GM06990 (cell line): ENCODE results near the gene GAS2L1.

Experiments used
- DNase-seq: peaks from one replicate; pipeline ENCODE4 v3.0.0-alpha.2; 2011; ENCODE audit not compliant: insufficient read length; ENCODE audit errors: extremely low read depth
- H3K27me3 ChIP-seq: replicated peaks from 2 replicates; pipeline ENCODE4 v1.6.0; 2011; ENCODE audit warnings: low read length; ENCODE audit not compliant: control insufficient read depth, insufficient read depth
- H3K36me3 ChIP-seq: 2 replicates; pipeline ENCODE4 v1.5.1; 2011; ENCODE audit warnings: low read length; ENCODE audit not compliant: control insufficient read depth, insufficient read depth
- H3K4me3 ChIP-seq: replicated peaks from 2 replicates; pipeline ENCODE4 v1.5.1; 2011; ENCODE audit warnings: low read depth, mild to moderate bottlenecking, control low read depth, low read length
- TF ChIP-seq, protein P1 (sequence below): IDR thresholded peaks from 2 replicates; pipeline ENCODE4 v1.5.1; 2011; ENCODE audit warnings: low read length, control low read depth, mild to moderate bottlenecking, inconsistent platforms; ENCODE audit not compliant: insufficient read depth, poor library complexity, severe bottlenecking

The GAS2L1 gene

DNA sequence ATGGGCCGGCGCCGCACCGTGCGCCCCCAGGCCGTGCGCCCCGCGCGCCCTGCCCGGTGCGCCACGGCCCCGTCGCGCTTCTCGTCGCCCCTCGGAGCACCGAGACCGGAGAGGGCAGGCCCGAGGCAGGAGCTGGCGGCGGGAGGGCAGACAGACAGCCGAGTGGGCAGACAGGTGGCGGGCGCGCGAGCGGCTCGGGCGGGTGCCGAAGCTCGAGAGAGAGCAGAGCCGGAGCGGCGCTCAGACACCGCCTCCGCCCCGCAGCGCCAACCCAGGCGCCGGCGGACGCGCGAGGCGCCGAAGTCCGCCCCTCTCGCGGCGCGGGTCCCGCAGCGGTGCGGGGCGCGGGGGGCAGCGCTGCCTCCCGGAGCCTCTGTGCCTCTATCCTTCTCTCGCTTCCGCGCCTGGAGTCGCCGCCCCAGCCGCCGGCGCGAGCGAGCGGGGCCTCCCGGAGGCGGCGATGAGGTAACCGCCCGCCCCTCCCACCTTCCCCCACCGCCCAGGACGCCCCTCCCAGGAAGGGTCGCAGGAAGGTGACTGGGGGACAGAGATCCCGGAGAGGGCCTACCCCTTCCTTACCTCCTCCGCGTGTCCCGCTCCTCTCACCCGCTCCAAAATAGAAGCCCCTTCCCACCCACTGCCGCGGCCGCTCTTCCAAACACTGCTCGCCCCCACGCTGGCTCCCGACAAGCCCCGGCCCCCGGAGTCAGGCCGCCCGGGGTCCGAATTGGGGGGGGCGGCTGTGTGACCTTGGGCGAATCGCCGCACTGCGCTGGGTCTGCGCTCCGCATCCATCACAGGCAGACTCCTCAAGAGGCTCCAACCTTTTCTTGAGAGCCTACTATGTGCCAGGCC is 9.1 kb downstream of the GAS2L1 start, which contains the start of gene RASL10A:
TSS of gene RASL10A (minus strand) at position 412 of the 855 bp plus-strand sequence. CDS start 451 bp downstream, outside the sequence.
- H3K27me3 ChIP-seq: peaks cover 1% of the 10 kb centered on the region
- H3K36me3 ChIP-seq: no peaks in the 10 kb centered on the region
- TF ChIP-seq, protein P1, sequence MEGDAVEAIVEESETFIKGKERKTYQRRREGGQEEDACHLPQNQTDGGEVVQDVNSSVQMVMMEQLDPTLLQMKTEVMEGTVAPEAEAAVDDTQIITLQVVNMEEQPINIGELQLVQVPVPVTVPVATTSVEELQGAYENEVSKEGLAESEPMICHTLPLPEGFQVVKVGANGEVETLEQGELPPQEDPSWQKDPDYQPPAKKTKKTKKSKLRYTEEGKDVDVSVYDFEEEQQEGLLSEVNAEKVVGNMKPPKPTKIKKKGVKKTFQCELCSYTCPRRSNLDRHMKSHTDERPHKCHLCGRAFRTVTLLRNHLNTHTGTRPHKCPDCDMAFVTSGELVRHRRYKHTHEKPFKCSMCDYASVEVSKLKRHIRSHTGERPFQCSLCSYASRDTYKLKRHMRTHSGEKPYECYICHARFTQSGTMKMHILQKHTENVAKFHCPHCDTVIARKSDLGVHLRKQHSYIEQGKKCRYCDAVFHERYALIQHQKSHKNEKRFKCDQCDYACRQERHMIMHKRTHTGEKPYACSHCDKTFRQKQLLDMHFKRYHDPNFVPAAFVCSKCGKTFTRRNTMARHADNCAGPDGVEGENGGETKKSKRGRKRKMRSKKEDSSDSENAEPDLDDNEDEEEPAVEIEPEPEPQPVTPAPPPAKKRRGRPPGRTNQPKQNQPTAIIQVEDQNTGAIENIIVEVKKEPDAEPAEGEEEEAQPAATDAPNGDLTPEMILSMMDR: no peak
- no peak within 1 kb of the TSS for H3K4me3 ChIP-seq
- DNase-seq: no peak

DNA sequence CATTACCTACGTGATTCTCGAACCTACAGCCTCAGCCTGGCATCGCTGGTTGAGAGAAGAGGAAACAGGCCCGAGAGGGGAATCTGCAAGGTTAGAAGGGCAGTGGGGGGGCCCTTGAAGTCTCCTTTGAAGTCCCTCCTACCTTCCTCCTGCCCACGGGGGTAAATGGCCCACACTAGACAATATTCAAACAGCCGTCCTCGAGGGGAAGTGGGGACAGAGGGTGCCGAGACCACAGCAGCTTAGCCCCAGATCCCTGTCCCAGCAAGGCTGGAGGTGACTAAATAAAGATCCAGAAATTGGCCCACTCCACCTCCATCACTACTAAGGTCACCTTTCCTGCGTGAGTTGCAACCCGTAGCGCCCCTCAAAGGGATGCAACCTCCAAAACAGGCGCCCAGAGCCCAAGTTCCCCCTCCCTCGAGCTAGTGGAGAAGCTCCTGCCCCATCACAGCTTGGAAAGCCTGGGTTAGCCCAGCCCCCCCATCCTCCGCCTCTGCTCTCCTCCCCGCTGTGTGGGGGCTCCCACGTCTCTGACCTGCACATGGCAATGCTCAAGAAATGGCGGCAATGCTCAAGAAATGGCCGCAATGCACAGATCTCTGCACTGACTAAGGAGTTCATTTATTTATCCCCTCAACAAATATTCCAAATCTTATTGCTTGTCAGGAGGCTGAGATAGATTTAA is 9.8 kb downstream of the GAS2L1 start:
- H3K36me3 ChIP-seq: no peaks in the 10 kb centered on the region
- DNase-seq: no peak
- TF ChIP-seq, protein P1: no peak
- H3K27me3 ChIP-seq: peaks cover 1% of the 10 kb centered on the region
- no peak overlapping the region for H3K4me3 ChIP-seq

DNA sequence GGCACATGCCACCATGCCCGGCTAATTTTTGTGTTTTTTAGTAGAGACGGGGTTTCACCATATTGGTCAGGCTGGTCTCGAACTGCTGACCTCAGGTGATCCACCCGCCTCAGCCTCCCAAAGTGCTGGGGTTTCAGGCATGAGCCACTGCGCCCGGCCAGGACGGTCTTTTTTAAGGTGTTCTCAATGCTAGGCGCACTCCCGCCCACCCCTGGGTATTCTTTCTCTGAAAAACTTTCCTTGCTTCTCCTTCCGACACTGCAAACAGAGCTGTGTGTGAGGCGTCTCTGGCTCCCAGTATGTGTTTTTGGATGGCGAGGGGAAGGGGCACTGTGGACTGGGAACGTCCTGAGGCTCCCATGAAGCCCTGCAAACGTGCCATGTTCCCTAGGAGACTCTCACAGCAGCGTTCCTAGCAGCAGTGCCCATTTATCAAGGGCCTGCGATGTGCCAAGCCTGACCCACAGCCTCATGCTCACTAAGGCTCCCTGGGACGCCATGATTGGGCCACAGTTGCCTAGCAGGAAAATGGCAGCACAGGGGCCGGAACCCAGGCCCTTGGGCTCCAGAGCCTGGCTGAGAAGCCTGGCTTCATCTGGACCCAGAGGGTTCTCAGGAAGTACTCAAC is 11.5 kb downstream of the GAS2L1 start:
- Histone ChIP-seq H3K4me3 (no peak overlapping the region), H3K27me3 (peaks cover 1% of the 10 kb centered on the region), H3K36me3 (no peaks in the 10 kb centered on the region)
- TF ChIP-seq, protein P1: no peak
- DNase-seq: no peak

DNA sequence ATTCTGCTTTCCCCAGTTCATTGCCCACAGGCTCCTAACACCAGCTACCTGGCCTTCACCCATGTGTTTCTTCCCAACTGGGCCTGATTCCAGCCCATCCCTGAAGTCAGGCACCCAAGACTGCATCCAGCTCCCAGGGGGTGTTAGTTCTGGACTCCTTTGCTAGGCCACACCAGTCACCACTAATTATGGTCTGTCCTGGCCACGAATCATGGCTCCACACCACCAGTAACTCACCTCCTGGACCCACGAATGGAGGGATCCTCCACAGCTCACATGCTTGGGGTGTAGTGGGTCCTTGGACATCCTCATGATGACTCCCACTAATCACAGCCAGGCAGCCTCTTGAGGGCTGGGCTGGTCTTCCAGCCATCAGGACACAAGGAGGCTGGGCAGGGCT is 12.6 kb downstream of the GAS2L1 start:
- H3K36me3 ChIP-seq: no peaks in the 10 kb centered on the region
- TF ChIP-seq, protein P1: no peak
- no peak overlapping the region for H3K4me3 ChIP-seq
- DNase-seq: no peak
- peaks cover 1% of the 10 kb centered on the region for H3K27me3 ChIP-seq

DNA sequence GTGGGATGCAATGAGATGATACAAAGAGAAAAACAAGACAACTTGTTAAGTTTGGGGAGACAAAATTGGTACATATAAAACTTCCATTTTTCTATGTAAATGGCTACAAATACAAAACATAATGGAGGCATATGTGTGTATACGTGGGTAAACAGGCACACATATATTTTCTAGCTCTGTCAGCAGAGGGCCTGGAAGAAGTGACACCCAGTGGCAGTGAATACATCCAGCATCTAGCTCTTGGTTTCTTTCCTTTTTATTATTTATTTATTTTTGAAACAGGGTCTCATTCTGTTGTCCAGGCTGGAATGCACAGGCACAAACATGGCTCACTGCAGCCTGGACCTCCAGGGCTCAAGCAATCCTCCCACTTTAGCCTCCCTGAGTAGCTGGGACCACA is 14.1 kb downstream of the GAS2L1 start:
- no peaks in the 10 kb centered on the region for H3K36me3 ChIP-seq
- H3K4me3 ChIP-seq: no peak overlapping the region
- H3K27me3 ChIP-seq: no peaks in the 10 kb centered on the region; the same call in 1 of the 2 replicates
- TF ChIP-seq, protein P1: no peak
- DNase-seq: no peak
